ENCODE data around the gene TMEM175. TPM values are rescaled to one million over a fixed set of nuclear protein-coding genes. Genes with fewer than 3 reads are reported as not detected.
A peak's percentile ranks its signal among the peaks of the same experiment; 100 is the strongest.

The TMEM175 gene
- total and polyA plus RNA-seq, 2 of the 4 experiments (the other 2 are of a cell fraction), result 7.7 to 41.9 TPM

GRCh38 chr4:946103-946450 is 13.8 kb downstream of the TMEM175 start:
- no peaks in the 10 kb centered on the region for H3K27me3 ChIP-seq (ENCODE audit: control insufficient read depth, insufficient read depth, low read length)

More at GRCh38 chr4:946103-946450, 13.8 kb downstream of the TMEM175 start:
- Histone ChIP-seq H2BK5ac (ENCODE audit: low read depth, low read length, poor library complexity, severe bottlenecking) (no peak overlapping the region), H3K4me3 (ENCODE audit: insufficient read depth, low read depth, low read length) (no peak overlapping the region), H2AK9ac (replicated peaks; ENCODE audit: low read depth, low read length, poor library complexity) (no peak overlapping the region), H4K5ac (ENCODE audit: low read depth, low read length) (no peak overlapping the region), H2AFZ (replicated peaks; ENCODE audit: low read length, poor library complexity) (peak overlapping the region; percentile 21), H3K79me1 (ENCODE audit: low read depth in 1 of 2, low read length in 2 of 2) (0 out of 4 replicates have a peak, but pooled peaks cover 0 to 8% of the 10 kb centered on the region in 2 experiments), H4K91ac (ENCODE audit: insufficient read depth, low read depth, low read length) (no peak overlapping the region), H4K20me1 (ENCODE audit: insufficient read depth, low read length) (peaks cover 20% of the 10 kb centered on the region), H3K9ac (ENCODE audit: low read depth, low read length) (no peak overlapping the region), H3K18ac (ENCODE audit: low read depth, low read length) (no peak overlapping the region), H3K4me2 (ENCODE audit: low read depth, low read length) (no peak overlapping the region; the same call in 1 of the 2 replicates), H3K27ac (ENCODE audit: insufficient read depth, low read length) (no peak overlapping the region), H2BK15ac (ENCODE audit: low read depth, low read length) (no peak overlapping the region), H3K23ac (ENCODE audit: low read depth, low read length) (no peak overlapping the region), H2BK120ac (ENCODE audit: low read depth, low read length) (no peak overlapping the region), H3K14ac (replicated peaks; ENCODE audit: low read depth, low read length) (no peak overlapping the region), H3K9me1 (ENCODE audit: insufficient read depth, low read length) (0 out of 2 replicates have a peak, but pooled peaks cover 3% of the 10 kb centered on the region), H3K36me3 (ENCODE audit: control insufficient read depth, insufficient read depth, low read length) (no peaks in the 10 kb centered on the region), H3K4me1 (ENCODE audit: control insufficient read depth, insufficient read depth, low read length) (peaks cover 6% of the 10 kb centered on the region; the same call in 1 of the 2 replicates), H2BK20ac (ENCODE audit: low read depth, low read length) (no peak overlapping the region), H3K9me3 (ENCODE audit: control insufficient read depth, insufficient read depth, low read length) (no peaks in the 10 kb centered on the region), H4K8ac (ENCODE audit: low read depth in 2 of 2, low read length in 2 of 2) (no peak overlapping the region), H3K4ac (ENCODE audit: low read depth, low read length) (no peak overlapping the region), H3K56ac (ENCODE audit: extremely low read depth, insufficient read depth, low read length) (no peak overlapping the region), H2AK5ac (ENCODE audit: low read depth, low read length) (no peak overlapping the region; the same call in 1 of the 2 replicates)
- TF ChIP-seq NFE2L2 (IDR thresholded peaks at IDR 0.05; ENCODE audit: low read depth, low read length) (no peak), MAFK (IDR thresholded peaks at IDR 0.05; ENCODE audit: low read depth, low read length) (no peak), POLR2A (IDR thresholded peaks at IDR 0.05; ENCODE audit: low read depth, low read length) (no peak), RFX5 (IDR thresholded peaks at IDR 0.05; ENCODE audit: low read depth, low read length) (no peak), CHD1 (IDR thresholded peaks at IDR 0.05; ENCODE audit: low read depth, low read length) (no peak), RCOR1 (IDR thresholded peaks at IDR 0.05; ENCODE audit: insufficient replicate concordance, low read length) (no peak), MAZ (IDR thresholded peaks at IDR 0.05; ENCODE audit: borderline replicate concordance, low read depth, low read length) (no peak), CTCF (conservative IDR thresholded peaks at IDR 0.05; ENCODE audit: low read depth, low read length) (no peak), RAD21 (IDR thresholded peaks at IDR 0.05; ENCODE audit: low read length) (no peak), MXI1 (IDR thresholded peaks at IDR 0.05; ENCODE audit: borderline replicate concordance, low read depth, low read length) (no peak), BHLHE40 (IDR thresholded peaks at IDR 0.05; ENCODE audit: low read depth, low read length) (no peak), SMC3 (IDR thresholded peaks at IDR 0.05; ENCODE audit: low read depth, low read length) (no peak), USF2 (IDR thresholded peaks at IDR 0.05; ENCODE audit: low read depth, low read length) (no peak), CEBPB (IDR thresholded peaks at IDR 0.05; ENCODE audit: low read depth, low read length) (no peak), FOS (IDR thresholded peaks at IDR 0.05; ENCODE audit: low read depth, low read length) (no peak), ELK1 (IDR thresholded peaks at IDR 0.05; ENCODE audit: borderline replicate concordance, low read depth, low read length) (no peak)
- in situ Hi-C loops (cut with MboI; ENCODE audit: low sequenced_read_pairs), result no loop called here
- no peak for ATAC-seq (ENCODE audit: low read depth)
- ChIA-PET CTCF (no interaction called here), POLR2A (ENCODE audit: unreplicated experiment) (no interaction called here)
- 54% methylated on average over 6 of the region's 9 CpGs; no CpG with 5 or more reads in 1 of the 2 experiments for WGBS, 2 experiments (ENCODE audit: extremely low coverage in 2 of 2, insufficient read length in 1 of 2)
- no TSS peak for BruUV-seq (replicated peaks)
- no peak for DNase-seq
- intact Hi-C loops (cut with micrococcal nuclease), result no loop called here
- dilution Hi-C loops (cut with HindIII; ENCODE audit: low sequenced_read_pairs, unreplicated experiment), result no loop called here
